GM12875 (cell line): Measurements from ENCODE around the gene TC2N.
"Not testable (repeated sequence)": the region's sequence is repeated elsewhere in the genome, so short reads cannot be mapped to it uniquely, and the experiment has no call there.

Experiments used
- H3K4me3 ChIP-seq: one replicate; pipeline ENCODE4 v1.5.1; 2011; ENCODE audit warnings: low read depth, low read length, control low read depth
- TF ChIP-seq, protein P1 (sequence below): IDR thresholded peaks from 2 replicates; pipeline ENCODE4 v1.5.1; 2011; ENCODE audit warnings: low read depth, mild to moderate bottlenecking, control low read depth, inconsistent platforms, low read length, moderate library complexity, borderline replicate concordance; ENCODE audit not compliant: insufficient read depth

Gene TC2N

DNA sequence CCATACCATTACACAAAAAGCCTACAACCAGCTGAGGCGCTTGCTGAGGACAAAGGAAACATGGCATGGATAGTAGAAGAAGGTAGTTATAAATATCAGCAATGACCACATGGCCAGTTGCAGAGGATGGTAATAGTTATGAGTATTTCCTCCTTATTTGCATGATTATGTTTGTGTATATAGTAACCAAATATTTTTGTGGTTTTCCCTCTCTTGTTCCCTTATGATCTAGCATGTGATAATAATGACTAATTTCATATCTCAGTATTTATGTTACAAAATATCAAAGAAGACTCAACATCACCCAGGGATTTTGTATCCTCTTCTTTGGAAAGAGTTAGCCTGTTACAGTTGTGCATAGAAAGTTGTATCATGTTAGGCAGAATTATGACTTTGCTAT, 122.0 kb downstream of the TC2N start:
- H3K4me3 ChIP-seq = no peak overlapping the region
- TF ChIP-seq, protein P1, sequence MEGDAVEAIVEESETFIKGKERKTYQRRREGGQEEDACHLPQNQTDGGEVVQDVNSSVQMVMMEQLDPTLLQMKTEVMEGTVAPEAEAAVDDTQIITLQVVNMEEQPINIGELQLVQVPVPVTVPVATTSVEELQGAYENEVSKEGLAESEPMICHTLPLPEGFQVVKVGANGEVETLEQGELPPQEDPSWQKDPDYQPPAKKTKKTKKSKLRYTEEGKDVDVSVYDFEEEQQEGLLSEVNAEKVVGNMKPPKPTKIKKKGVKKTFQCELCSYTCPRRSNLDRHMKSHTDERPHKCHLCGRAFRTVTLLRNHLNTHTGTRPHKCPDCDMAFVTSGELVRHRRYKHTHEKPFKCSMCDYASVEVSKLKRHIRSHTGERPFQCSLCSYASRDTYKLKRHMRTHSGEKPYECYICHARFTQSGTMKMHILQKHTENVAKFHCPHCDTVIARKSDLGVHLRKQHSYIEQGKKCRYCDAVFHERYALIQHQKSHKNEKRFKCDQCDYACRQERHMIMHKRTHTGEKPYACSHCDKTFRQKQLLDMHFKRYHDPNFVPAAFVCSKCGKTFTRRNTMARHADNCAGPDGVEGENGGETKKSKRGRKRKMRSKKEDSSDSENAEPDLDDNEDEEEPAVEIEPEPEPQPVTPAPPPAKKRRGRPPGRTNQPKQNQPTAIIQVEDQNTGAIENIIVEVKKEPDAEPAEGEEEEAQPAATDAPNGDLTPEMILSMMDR = no peak

DNA sequence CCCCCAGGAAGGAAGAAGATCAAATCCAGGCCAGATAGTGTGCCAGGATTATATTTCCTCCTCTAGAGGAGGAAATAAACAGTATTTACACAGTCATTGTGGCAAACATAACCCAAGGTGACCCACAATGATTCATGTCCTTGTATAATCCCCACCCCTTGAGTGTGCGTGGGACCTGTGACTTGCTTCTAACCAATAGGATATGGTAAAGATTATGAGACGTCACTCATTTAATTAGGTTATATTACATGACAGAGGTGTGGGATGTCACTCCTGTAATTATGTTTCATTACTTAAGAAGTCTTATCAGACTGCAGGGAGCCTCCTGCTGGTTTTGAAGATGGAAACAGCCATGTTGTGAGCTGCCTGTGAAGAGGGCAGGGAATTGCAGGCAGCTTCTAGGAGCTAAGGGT, 123.3 kb downstream of the TC2N start:
- TF ChIP-seq, protein P1 = no peak
- H3K4me3 ChIP-seq = no peak overlapping the region

DNA sequence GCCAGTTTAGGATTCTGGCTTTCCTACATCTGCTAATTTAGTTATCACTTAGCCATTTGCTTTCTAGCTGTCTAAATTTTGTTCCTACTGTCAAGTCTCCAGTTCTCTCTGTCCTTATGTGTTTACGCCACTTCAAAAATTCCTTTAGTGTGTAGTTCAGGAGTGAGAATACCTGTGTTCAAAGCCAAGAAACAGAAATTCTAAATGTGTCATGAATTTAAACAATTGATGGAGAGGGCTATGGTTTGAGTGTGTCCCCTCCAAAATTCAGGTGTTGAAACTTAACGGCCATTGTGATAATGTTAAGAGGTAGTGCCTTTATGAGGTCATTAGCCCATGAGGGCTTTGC, 124.1 kb downstream of the TC2N start:
- no peak overlapping the region for H3K4me3 ChIP-seq
- TF ChIP-seq, protein P1 = no peak

DNA sequence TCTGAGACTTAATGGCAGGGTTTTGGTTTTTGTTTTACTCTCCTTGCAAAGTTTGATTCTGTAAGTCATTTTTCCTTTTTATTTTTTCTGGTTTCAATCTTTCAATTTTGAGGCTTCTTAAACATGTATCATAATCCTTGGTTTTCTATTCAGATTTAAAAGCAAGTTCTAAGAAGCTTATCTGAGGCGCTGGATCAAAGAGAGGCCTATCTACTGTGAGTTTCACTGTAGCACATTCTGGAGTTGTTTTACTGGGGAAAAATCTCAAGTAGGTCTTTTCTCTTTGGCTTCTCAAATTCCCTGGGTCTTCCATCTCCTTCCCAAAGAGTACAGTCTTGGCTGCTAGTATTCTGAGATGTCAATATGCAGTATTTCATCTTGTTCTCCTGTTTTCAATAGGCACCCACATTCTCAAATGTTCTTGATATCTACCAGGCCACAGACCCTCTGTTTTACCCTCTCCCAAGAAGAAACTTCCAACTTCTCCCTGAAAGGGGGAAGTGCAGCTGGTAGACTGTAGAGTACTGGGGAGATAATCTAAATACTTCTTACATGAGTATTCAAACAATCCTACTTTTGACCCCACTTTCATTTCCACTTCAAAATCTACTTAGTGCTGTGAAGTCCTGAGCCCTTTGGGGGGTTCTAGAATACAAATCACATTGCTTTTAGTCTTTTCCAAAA, 124.6 kb downstream of the TC2N start:
- H3K4me3 ChIP-seq = no peak overlapping the region
- TF ChIP-seq, protein P1 = no peak

DNA sequence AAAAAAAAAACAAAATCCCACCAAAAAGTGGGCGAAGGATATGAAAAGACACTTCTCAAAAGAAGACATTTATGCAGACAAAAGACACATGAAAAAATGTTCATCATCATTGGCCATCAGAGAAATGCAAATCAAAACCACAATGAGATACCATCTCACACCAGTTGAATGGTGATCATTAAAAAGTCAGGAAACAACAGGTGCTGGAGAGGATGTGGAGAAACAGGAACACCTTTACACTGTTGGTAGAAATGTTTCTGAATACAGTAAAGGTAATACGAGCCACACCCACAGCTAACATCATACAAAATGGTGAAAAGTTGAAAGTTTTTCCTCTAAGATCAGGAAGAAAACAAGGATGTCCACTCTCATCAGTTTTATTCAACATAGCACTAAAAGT, 127.5 kb downstream of the TC2N start:
- H3K4me3 ChIP-seq = not testable (repeated sequence)

DNA sequence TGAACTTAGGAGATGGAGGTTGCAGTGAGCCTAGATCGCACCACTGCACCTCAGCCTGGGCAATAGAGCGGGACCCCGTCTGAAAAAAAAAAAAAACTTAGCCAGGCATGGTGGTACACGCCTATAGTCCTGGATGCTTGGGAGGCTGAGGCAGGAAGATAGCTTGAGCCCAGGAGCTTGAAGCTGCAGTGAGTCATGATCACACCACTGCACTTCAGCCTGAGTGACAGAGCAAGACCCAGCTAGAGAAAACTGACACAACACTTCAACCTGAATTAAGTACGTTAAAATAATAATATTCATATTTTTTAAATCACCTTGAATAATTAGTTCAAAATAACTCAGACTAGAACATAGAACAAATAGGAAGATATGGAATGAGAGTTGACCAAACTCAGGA, 129.7 kb downstream of the TC2N start:
- H3K4me3 ChIP-seq = no peak overlapping the region
- TF ChIP-seq, protein P1 = no peak

DNA sequence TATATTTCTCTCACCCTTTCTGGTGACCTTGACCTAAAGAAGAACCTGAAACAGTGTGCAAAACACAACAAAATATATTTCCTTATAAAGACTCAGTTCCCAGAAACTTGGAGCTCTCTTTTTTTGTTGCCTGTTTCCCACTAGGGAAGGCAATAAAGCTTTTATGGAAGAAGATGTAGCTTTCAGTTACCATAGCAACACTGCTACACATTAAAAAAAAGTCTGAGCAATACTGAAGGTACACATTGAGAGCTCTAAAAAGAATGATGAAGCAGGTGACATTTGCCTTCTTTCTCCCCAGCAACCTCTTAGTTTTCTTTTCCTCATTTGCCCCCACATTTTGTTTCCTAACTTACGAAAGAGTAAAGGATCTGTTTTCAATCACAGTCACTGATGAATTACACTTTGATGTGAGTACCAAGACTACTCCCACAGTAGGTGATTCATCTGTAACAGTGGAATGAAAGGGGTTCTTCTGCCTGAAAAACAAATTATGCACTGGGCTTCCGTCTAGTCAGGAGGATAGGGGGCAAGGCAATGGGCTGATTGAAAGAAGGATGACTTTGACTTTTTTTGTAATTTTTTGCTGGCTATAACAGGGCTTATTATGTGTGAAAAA, 134.4 kb downstream of the TC2N start:
- no peak overlapping the region for H3K4me3 ChIP-seq
- TF ChIP-seq, protein P1 = no peak

DNA sequence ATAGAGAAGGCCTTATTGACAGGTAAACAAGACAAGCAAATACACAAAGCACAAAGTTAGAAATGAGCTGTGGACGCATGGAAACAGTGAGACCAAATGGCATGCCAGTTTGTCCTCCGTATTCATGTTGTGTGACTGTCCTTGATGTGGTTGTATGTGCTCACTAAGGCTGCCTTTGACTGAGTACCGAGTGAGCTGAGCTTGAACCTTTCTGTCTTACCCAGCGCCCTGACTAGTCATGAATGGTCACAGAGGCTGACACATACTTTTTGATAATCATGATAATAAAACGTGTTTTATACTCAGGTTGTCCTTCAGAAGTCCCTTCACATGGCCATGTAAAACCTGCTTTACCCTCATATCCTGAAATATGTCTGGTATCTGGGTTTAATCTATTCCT, 134.9 kb downstream of the TC2N start:
- TF ChIP-seq, protein P1 = no peak
- H3K4me3 ChIP-seq = no peak overlapping the region
